Activated T-cell treated with anti-CD3 and anti-CD28 coated beads for 1 hour (primary cell): ENCODE results near the gene GLYR1.

ENCODE experiments used
- DNase-seq: peaks from one replicate; pipeline ENCODE4 v3.0.0-alpha.2; 2020; ENCODE audit warnings: low read depth

The GLYR1 gene

GRCh38 chr16:4805231-4805630 is 41.9 kb downstream of the GLYR1 start:
- DNase-seq, result no peak

GRCh38 chr16:4803898-4804762 is 43.0 kb downstream of the GLYR1 start:
- DNase-seq, result no peak

- no peak for DNase-seq
These were observed 43.7 kb downstream of the GLYR1 start for GRCh38 chr16:4803401-4803844.

GRCh38 chr16:4802659-4803287 is 44.3 kb downstream of the GLYR1 start:
- peak; percentile 84 for DNase-seq

GRCh38 chr16:4801962-4802658 is 45.0 kb downstream of the GLYR1 start, which contains the start of gene ROGDI:
Gene ROGDI, minus strand, starts transcription at chr16:4802633. Its CDS starts 62 bp downstream, at chr16:4802571.
- peak; percentile 69 for DNase-seq

GRCh38 chr16:4801051-4801961 is 45.8 kb downstream of the GLYR1 start:
- DNase-seq, result no peak

- no peak for DNase-seq
These were observed 46.6 kb downstream of the GLYR1 start for GRCh38 chr16:4800290-4801041.

- DNase-seq, result no peak
These were observed 47.8 kb downstream of the GLYR1 start for GRCh38 chr16:4799171-4799855.

GRCh38 chr16:4798456-4798855 is 48.6 kb downstream of the GLYR1 start:
- no peak for DNase-seq

- no peak for DNase-seq
These were observed 49.3 kb downstream of the GLYR1 start for GRCh38 chr16:4797805-4798252.

GRCh38 chr16:4796982-4797804 is 49.9 kb downstream of the GLYR1 start:
- DNase-seq, result no peak

GRCh38 chr16:4795828-4796572 is 51.1 kb downstream of the GLYR1 start:
- DNase-seq, result no peak

GRCh38 chr16:4795181-4795827 is 51.8 kb downstream of the GLYR1 start, which contains the start of gene SMIM22:
Gene SMIM22, plus strand, starts transcription at chr16:4795369. Its CDS starts 366 bp downstream, at chr16:4795735.
- no peak for DNase-seq

GRCh38 chr16:4792951-4793513 is 54.1 kb downstream of the GLYR1 start:
- DNase-seq, result no peak

- DNase-seq, result no peak
These were observed 56.2 kb downstream of the GLYR1 start for GRCh38 chr16:4790871-4791270.

- no peak for DNase-seq
These were observed 56.8 kb downstream of the GLYR1 start for GRCh38 chr16:4790261-4790660.

GRCh38 chr16:4788910-4789309 is 58.2 kb downstream of the GLYR1 start:
- no peak for DNase-seq

GRCh38 chr16:4788489-4788889 is 58.6 kb downstream of the GLYR1 start:
- no peak for DNase-seq
